ENCODE results near the gene PNPLA1.

Gene PNPLA1

DNA sequence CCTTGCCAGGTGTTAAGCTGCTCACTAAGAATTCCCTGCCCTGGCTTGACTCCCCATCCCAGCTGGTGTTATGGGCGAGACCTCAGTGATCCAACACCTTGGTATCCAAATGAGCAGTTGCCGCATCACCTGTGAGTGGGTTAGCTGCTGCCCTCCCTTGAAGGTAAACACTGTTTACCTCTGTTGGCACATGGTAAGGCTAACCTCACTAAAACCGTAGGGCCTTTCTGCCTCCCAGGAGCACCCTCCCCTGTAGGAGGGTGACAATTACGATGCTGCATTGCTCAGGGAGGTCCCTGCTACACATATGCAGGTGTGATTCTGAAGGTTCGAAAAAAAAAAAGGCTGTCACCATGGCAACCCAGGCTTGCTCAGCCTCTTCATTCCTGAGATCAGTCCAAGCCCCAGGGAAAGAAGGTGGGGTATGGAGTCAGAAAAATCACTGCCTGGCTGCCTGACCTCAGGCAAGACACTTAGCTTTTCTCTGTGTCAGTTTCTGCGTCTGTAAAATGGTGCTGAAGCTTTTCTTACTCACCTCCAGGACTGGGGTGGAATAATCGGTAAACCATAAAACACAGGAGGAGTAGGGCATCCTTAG, 19.5 kb downstream of the PNPLA1 start:
- no peak for DNase-seq

DNA sequence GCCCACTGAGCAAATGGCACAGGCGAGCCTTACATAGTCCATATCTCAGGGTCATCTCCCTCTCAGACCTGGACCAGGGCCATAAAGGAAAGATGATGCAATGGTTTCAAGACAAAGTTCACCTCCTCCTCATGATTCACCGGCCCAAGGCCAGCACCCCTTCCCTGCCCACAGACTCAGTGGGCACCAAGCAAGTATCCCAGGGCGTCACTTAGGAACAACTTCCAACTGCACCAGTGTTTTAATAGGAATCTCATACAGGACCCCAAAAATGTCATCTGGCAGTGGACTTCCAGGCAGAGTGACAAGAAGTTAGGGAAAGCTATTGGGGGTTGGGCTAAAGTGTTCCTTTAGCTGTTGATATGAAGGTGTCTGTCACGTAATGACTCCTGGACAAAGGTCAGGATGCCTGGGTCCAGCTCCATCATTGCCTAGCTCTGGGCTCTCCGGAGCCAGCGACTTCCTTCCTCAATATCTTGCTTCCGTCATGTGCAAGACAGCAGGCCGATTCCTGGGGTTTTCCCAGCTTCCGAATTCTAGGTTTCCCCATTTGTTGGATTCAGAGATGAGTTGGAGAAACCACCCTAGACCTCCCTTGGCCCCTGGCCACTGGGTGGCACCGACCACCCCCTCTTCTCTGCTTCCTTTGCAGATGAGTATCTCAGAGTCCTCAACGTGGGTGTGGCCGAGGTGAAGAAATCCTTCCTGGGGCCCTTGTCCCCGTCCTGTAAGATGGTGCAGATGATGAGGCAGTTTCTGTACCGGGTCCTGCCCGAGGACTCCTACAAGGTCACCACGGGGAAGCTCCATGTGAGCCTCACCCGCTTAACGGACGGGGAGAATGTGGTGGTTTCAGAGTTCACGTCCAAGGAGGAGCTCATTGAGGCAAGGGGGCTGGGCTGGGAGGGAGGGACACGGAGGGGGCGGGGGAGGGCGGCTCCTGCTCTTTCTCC, 21.1 kb downstream of the PNPLA1 start:
- DNase-seq, result no peak

DNA sequence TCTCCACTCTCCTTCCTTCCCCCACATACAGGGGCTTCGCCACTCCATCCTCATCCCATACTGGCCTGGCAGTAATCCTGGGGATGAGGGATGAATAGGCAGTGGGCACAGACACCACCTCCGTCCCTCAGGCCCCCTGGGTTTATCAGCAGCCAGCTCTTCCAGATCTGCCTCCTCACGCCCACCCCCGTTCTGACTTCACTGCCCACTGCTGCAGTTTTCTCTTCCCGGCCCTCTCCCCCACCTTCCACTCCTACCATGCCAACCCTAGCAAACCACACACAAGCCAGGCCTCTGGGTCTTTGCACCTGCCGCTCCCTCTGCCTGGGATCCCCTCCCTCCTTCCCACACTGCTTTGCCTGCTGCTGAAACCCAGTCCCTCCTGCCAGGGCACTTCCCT, 22.3 kb downstream of the PNPLA1 start:
- no peak for DNase-seq

DNA sequence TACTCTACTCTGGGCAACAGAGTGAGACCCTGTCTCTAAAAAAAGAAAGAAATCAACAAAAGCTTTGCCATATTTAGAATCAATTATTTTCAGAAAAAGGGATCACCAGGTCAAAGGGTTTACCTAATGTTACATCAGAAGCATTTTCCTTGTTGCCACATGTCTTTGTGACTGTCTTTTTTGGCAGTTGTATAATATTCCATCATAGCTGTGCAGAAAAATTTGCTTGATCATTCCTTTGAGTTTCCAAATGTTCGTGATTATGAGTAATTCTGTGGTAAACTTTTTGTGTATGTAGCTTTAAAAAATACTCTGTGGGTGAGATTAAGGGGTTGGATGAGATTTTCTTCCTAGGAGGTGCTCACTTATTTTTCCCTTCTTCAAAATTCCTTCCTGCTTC, 26.4 kb downstream of the PNPLA1 start:
- DNase-seq, result no peak

DNA sequence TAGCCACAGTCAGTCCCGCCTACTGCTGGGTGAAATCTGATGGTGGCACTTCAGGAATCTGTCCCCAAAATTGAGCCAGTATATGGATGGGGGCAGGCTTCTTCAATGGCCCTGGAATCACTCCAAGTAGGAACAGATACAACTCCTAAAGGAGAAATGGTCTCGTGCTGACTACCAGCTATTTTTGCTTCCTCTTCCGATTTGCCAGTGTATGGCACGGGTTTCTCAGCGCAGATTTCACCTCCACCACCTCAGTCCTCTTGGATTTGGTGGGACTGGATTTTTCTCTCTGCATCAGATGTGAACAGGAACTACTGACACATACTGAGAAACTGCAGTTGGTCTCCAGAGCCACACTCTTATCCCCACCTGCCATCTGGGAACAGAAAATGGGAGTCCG, 27.2 kb downstream of the PNPLA1 start:
- no peak for DNase-seq

DNA sequence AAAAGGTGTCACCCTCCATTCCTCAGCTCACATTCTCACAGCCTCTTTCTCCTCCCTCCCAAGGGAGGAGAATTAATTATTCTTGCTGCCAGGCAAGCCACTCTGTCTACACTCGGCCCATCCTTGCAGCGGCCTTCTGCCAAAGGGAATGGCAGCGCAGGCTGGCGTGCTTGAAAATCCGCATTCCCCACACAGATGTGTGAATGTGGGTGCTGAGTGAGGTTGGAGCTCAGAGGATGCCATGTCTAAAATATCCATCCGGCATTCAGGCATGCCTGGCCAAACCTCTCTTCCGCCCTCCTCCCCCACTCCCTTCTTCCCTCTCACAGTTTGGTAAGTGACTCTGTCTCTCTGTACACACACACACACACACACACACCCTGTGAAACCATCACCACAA, 27.7 kb downstream of the PNPLA1 start:
- no peak for DNase-seq

DNA sequence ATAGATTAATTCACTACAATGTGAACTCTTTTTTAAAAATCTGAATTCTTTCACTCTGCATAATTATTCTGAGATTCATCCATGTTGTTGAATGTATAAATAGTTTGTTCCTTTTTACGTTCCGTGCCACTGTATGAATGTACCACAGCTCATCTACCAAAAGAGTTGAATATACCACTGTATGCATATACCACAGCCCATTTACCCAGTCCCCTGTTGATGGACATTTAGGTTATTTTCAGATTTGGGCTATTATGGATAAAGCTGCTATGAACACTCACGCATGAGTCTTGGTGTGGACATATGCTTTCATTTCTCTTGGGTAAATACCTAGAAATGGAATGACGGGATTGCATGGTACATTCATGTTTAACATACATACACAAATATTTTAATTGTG, 28.2 kb downstream of the PNPLA1 start:
- DNase-seq, result no peak

DNA sequence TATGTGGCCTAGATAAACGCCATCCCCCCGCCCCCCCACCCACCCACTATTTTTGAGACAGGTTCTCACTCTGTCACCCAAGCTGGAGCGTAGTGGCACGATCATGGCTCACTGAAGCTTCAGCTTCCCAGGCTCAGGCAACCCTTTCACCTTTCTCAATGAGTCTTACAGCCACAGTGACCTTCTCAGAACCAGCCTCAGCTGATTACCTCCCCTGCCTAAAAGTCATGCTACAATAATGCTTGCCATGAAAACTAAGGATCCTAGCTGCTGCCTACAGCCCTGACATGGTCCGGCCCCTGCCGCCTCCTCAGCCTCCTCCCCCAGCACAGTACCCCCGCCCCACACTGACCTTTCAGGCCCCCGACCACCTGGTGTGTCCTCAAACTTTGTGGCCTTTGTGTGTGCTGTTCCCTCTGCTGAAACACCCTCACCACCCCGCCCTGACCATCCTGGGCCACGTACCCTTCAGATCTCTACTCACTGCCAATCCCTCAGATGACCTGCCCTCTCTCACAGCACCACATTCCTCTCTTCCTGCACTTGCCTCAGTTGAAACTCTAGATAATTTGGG, 31.3 kb downstream of the PNPLA1 start:
- DNase-seq, result no peak

DNA sequence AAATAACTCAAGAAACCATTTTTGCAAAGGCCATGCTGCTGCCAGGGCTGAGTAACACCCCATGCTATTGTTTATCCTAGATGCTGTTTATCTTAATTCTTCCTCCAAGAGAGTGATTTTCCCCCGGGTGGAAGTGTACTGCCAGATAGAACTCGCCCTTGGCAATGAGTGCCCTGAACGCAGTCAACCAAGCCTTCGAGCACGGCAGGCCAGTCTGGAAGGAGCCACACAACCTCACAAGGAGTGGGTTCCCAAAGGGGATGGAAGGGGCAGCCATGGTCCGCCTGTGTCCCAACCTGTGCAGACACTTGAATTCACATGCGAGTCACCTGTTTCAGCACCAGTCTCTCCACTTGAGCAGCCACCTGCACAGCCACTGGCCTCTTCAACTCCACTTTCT, 31.9 kb downstream of the PNPLA1 start:
- DNase-seq, result no peak

DNA sequence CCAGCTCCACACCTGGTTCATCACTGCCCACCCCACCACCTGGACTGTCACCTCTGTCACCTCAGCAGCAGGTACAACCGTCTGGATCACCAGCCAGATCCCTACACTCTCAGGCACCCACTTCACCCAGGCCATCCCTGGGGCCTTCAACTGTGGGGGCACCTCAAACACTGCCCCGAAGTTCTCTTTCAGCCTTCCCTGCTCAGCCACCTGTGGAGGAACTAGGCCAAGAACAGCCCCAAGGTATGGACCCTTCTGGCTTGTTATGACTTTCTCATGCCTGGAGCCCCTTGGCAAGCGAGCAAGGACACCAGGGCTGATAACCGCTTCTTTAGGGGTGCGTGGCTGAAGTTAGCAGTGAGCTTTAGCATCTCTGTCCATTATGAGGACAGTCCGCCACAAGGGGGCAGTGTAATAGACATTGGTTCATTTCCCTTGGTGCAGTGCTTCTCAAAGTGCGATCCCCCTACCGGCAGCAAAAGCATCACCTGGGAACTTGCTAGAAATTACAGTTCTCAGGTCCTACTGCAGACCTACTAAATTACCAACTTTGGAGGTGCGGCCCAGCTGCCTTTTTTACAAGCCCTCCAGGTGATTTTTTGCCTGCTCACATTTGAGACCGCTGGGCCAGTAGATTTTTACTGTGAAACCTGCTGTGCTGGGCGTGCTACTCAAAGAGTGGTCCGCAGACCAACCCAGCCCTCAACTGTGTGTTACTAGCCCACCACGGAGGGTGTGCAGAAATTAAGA, 32.5 kb downstream of the PNPLA1 start:
- peak; percentile 63 for DNase-seq

DNA sequence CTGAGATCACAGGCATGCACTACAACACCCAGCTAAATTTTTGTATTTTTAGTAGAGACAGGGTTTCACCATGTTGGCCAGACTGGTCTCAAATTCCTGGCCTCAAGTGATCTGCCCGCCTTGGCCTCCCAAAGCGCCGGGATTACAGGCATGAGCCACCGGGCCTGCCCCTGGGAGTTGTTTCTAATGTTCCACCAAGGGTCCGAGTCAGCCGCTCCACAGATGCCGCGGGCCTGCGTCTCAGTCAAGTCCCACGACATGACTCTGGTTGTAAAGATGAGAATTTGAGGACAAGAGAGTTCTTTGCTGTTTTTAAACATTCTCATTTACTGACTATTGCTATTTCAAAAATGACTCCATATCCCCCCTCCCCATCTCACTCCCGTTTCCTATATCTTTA, 36.0 kb downstream of the PNPLA1 start:
- DNase-seq, result no peak

DNA sequence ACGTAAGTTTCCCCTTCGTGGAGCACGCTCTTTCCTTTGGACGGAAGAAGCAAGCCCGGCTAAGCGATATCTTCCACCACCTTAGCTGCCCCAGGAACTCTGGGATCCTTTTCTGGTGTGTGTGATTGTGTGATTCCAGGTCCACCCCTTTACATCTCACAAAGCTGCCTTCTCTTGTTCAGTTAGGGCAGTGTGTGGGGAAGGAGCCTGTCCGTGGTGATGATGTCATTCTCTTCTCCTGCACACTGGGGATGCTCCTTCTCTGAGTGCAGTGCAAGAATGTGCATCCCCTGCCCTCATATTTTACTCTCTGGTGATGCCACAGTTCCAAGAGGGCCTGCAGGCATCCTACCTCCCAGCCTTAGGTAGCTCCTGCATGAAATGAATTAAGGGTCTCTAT, 36.5 kb downstream of the PNPLA1 start:
- no peak for DNase-seq

DNA sequence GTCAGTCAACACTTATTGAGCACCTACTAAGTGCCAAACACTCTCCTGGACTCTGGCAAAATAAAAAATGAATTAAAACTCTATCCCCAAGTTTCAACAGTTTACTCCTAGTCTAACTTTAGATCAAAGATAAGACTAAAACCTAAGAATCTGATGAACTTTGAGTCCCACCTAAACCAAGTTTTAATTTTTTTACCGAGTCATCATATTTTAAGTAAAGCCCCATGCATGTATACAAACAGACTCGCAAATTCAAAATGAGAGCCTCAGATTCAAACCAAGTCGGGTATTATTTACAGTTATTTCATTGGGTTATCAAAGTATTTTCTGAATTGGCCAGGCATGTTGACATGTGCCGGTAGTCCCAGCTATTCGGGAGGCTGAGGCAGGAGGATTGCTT, 38.7 kb downstream of the PNPLA1 start:
- no peak for DNase-seq

DNA sequence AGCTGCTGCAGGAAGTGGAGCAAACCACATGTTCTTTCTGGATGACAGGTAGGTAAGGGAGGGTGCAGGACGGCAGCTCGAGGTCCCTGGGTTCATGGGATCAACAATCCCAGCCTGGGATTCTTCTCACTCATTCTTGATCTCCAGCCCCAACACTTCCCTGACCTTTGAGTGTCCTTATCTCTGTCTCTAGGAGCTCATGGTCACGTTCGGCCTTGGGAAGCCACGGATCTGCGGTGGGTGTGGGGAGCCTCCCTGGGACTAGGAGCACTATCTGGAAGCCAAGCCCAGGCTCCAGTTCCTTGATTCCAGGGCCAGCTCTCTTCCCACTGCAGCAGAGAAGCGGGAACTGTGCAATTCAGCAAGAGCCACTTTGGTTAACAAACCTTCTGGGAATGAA, 39.3 kb downstream of the PNPLA1 start:
- no peak for DNase-seq

DNA sequence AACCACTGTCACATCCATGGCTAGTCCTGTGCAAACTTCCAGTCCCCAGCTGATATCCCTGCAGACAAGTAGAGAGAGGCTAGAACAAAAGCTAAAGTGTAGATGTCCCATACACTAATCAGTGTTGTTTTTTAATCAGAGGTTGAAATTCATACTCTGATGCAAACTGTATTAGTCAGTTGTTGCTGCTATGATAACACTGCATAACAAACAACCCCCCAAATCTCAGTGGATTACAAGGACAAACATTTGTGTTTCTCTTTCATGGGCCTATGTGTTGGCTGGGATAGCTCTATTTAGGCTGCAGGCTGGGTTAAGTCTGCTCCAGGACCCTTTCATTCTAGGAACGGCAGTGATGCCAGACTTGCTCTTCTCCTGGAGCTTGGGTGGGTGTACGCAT, 40.0 kb downstream of the PNPLA1 start:
- no peak for DNase-seq

DNA sequence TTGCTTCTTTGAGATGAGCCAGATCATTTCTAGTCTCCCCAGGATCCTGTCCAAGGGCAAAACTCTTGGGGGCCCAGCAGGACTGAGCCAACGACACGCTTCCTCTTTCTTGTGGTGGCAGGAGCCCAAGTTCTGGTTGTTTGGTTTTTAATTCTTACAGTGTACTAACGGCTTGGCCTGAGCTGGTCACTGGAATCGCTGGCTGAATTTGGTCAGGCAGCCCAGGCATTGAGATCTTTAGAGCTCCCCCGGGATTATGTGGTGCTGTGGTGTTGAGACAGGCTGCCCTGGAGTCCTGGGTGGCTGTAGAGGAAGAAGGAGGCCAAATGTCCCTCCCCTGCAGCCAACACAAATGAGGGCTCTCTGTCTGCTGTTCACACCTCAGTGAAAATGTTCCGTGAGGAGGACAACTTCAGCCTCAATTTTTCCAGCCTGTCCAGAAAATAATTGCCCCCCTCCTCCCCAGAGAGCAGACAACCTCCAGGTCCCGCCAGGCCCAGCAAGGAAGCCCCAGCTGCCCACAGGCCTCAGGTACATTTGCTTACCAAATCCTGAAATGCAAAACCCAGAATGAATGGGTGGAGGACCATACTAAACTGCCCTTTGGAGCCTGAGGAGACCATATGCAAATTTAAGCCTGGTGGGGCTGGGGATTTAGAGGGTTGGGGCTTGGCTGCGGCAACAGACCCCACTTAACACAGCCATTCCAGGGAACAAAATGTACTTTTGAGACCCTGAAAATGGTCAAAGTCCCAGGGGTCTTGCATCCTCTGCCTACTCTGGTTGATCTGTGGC, 43.2 kb downstream of the PNPLA1 start:
- DNase-seq, result no peak

DNA sequence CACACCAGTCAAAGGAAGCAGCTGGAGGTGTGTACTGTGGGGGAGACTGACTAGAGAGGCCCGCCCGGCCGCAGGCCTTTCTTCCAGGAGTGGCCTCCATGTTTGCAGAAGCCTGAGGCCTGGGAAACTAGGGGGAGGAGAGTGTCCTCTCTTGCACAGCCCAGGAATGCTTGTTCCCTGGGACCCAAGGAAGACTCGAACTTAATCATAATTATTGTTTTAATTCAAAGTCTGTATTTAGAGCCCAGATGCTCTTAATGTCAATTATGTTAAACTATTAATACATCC, 43.7 kb downstream of the PNPLA1 start:
- DNase-seq, result no peak

DNA sequence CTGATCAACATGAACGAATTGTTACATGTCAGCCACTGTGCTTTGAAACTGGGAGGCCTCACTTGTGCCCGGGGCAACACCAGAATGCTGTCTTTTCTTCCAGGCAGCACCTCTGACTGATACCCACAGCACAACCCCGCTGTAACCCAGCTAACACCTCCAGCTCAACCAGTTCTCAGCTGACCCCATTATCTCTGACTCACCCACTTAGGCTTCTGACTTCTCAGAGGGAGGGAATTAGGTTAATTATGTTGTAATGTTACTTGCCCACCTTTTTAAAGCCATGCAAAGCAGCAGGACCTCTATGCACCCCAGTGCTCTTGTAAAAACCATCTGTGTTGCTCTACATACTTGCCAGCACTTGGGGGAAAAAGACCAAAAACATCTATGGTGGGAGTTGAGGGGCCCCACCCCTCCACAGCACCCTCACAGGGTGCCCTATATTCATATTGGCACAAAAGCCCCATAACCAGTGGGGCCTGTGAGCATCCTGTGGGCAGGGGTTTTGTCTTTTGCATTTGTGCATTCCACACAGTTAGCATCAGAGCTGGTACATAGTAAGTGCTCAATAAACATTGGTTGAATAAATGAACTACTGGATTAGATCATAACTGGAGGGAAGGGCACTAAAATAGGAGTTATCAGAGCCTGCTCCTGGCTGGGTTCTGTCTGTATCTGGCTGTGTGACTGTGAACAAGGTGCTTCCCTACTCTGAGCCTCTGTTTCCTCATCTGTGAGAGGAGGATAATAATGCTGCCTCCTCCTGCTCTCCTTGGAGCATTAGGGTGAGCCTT, 44.6 kb downstream of the PNPLA1 start:
- no peak for DNase-seq

DNA sequence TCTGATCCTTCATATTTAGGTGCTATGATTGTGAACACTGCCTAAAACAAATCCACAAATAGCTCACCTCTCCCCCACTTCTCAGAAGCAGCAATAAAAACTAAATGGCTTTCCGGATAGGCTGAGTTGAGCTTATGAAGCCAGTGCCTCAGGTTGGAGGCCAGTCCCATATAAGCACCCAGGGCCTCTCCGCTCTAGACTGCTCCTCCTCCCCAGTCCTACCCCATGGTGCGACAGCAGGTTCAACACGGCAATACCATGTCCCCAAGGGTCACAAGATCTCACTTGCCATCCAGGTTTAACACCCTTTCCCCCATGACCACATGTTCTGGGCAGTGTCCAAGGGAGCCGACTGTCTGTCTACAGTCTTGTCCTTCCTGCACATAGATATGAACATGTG, 46.1 kb downstream of the PNPLA1 start:
- DNase-seq, result no peak

DNA sequence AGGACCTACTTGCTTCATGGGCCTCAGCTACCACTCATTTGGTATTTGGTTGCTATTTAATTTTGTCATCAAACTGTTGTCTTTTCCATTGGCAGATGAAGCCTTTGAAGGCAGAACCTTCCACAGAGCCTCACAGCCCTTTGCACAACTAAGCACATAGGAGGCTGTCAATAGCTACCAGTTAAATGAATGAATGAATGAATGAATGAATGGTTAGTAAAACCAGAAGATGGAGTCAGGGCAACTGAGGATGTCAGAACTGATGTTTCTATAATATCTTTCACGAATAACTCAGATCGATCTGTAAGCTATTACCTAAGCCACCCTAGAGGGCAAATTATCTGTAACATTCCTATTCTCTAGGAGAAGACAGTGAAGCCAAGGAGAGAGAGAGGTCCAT, 47.8 kb downstream of the PNPLA1 start:
- no peak for DNase-seq

DNA sequence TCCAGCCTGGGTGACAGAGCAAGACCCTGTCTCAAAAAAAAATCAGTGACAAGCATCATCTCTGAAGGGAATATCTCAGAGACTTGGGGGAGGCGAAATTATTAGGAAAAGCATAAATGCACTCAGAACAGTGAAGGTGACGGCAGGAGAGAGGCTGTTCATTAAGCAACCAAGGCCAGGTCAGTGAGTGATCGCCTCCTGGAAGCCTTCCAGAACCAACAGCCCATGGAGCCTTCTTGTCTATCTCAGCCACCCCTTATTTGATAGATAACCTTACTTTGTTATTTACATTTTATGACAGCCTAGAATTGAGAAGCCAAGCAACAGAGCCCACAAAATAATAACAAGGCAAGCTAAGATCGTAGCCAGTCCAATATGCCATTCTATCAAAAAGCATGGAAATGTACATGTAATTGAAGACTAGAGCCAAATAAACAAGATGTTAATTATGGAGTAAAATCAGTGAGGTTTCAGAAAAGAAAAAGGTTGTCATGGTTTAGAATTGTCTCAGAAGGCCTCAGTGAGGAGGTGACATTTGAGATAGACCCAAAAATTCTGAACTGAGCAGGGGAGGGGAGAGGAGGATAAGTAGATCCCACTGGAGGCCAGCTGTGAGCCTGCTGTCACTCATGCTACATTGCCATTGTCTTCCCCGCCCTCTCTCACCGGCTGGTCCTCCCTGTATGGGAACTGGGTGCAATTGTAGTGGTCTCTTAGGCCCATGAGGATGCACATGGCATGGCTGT, 49.0 kb downstream of the PNPLA1 start:
- no peak for DNase-seq

DNA sequence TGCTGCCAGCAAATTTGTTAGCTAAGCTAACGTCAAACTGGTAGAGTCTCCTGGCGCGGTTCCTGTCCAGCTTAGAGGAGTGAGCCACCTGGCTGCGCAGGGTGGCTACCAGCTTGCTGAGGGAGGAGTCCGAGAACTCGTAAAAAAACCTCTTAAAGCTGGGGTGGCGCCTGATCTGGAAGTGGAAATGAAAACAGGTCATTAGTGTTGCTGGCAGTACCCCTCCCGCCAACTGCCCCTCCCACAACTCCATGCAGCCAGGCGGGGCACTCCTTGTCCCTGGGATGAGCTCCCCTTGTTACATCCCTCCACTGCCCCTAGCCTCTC, 49.5 kb downstream of the PNPLA1 start:
- peak; percentile 15 for DNase-seq

Measured in NCI-H2107 (cell line).